ENCODE measurements around the gene DUSP7. TPM values are rescaled to one million over a fixed set of nuclear protein-coding genes. Genes with fewer than 3 reads are reported as not detected.

DUSP7 gene
- total and polyA plus RNA-seq, 10 donors, result 5.4 to 68.6 (median 36.2) TPM

GRCh38 chr3:52029535-52029934, 26.8 kb downstream of the DUSP7 start:
- DNase-seq, result no peak
- no peak overlapping the region for H3K4me3 ChIP-seq
- intact Hi-C loops (cut with DNase I; ENCODE audit: low total_unique reads), result no loop called here

GRCh38 chr3:52029053-52029452, 27.3 kb downstream of the DUSP7 start:
- Histone ChIP-seq H3K9me3 (no peaks in the 10 kb centered on the region), H3K27ac (no peak overlapping the region), H3K4me3 (no peak overlapping the region), H3K4me1 (peaks cover 3 to 40% (median 18%) of the 10 kb centered on the region in 6 donors), H3K27me3 (replicated peaks in 1 of 7) (no peaks in the 10 kb centered on the region), H3K36me3 (no peaks in the 10 kb centered on the region)
- intact Hi-C loops (cut with DNase I; ENCODE audit: low total_unique reads), result no loop called here
- WGBS, 5 donors, result 73 to 81% (median 76%) methylated on average over 9 of the region's 9 CpGs
- TF ChIP-seq POLR2A (IDR thresholded peaks at IDR 0.05) (no peak), CTCF (IDR thresholded peaks at IDR 0.05 in 8 of 11, conservative IDR thresholded peaks at IDR 0.05 in 3 of 11) (no peak), POLR2AphosphoS5 (IDR thresholded peaks at IDR 0.05) (peak; percentile 58 to 76 (median 65))
- DNase-seq, result no peak

More at GRCh38 chr3:52029535-52029934, 26.8 kb downstream of the DUSP7 start:
- Histone ChIP-seq H3K4me1 (peaks cover 0 to 35% (median 15%) of the 10 kb centered on the region in 6 donors), H3K27me3 (replicated peaks in 1 of 7) (no peaks in the 10 kb centered on the region), H3K36me3 (no peaks in the 10 kb centered on the region), H3K27ac (no peak overlapping the region), H3K9me3 (no peaks in the 10 kb centered on the region)
- WGBS, 5 donors, result 69 to 94% (median 82%) methylated on average over 10 of the region's 10 CpGs
- TF ChIP-seq CTCF (IDR thresholded peaks at IDR 0.05 in 8 of 11, conservative IDR thresholded peaks at IDR 0.05 in 3 of 11) (no peak), POLR2A (IDR thresholded peaks at IDR 0.05) (no peak), POLR2AphosphoS5 (IDR thresholded peaks at IDR 0.05) (no peak)

- WGBS, 5 donors, result 70 to 93% (median 78%) methylated on average over 6 to 12 of the region's 12 CpGs
- H3K4me3 ChIP-seq, result no peak overlapping the region
These were observed 27.8 kb downstream of the DUSP7 start for GRCh38 chr3:52028572-52028971.

GRCh38 chr3:52026041-52026440, 30.3 kb downstream of the DUSP7 start:
- Histone ChIP-seq H3K4me1 (peaks cover 16 to 69% (median 40%) of the 10 kb centered on the region in 6 donors), H3K36me3 (no peaks in the 10 kb centered on the region), H3K27me3 (replicated peaks in 1 of 7) (no peaks in the 10 kb centered on the region), H3K9me3 (no peaks in the 10 kb centered on the region), H3K27ac (no peak overlapping the region), H3K4me3 (no peak overlapping the region)
- WGBS, 5 donors, result 70 to 79% (median 71%) methylated on average over 4 of the region's 4 CpGs
- DNase-seq, result no peak
- TF ChIP-seq CTCF (IDR thresholded peaks at IDR 0.05 in 8 of 11, conservative IDR thresholded peaks at IDR 0.05 in 3 of 11) (no peak), POLR2AphosphoS5 (IDR thresholded peaks at IDR 0.05) (no peak)
- intact Hi-C loops (cut with DNase I; ENCODE audit: low total_unique reads), result no loop called here

More at GRCh38 chr3:52028572-52028971, 27.8 kb downstream of the DUSP7 start:
- Histone ChIP-seq H3K9me3 (no peaks in the 10 kb centered on the region), H3K36me3 (no peaks in the 10 kb centered on the region), H3K27me3 (replicated peaks in 1 of 7) (no peaks in the 10 kb centered on the region), H3K4me1 (peaks cover 8 to 45% (median 22%) of the 10 kb centered on the region in 6 donors), H3K27ac (no peak overlapping the region)
- intact Hi-C loops (cut with DNase I; ENCODE audit: low total_unique reads), result no loop called here
- no peak for DNase-seq
- TF ChIP-seq POLR2AphosphoS5 (IDR thresholded peaks at IDR 0.05) (no peak), POLR2A (IDR thresholded peaks at IDR 0.05) (no peak), CTCF (IDR thresholded peaks at IDR 0.05 in 8 of 11, conservative IDR thresholded peaks at IDR 0.05 in 3 of 11) (no peak)

Measured in spleen (tissue), 11 donors.